ENCODE measurements around the gene PRR23E.

DNA sequence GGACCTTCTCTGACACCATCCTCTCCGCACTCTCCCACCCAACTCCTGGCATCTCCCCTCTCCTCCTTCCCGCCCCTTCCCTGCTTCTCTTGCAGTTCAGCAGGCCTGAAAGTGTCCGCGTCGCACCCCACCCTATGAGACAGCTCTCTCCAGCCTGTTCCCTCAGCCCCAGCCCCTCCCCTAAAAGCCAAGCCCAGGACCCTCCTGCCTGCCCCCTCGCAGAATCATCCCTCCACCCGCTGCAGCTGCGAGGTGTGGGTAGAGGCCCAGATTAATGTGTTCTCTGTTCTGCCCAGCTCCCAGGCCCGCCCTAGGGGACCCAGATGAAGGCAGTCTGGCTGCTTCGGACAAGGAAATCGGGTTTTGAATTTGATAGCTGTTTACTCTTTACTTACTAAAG lies 410 bp downstream of the PRR23E start:
- no peak for TF ChIP-seq CTCF (IDR thresholded peaks at IDR 0.05; ENCODE audit: insufficient read depth, low read length)
- TF ChIP-seq, protein P1, sequence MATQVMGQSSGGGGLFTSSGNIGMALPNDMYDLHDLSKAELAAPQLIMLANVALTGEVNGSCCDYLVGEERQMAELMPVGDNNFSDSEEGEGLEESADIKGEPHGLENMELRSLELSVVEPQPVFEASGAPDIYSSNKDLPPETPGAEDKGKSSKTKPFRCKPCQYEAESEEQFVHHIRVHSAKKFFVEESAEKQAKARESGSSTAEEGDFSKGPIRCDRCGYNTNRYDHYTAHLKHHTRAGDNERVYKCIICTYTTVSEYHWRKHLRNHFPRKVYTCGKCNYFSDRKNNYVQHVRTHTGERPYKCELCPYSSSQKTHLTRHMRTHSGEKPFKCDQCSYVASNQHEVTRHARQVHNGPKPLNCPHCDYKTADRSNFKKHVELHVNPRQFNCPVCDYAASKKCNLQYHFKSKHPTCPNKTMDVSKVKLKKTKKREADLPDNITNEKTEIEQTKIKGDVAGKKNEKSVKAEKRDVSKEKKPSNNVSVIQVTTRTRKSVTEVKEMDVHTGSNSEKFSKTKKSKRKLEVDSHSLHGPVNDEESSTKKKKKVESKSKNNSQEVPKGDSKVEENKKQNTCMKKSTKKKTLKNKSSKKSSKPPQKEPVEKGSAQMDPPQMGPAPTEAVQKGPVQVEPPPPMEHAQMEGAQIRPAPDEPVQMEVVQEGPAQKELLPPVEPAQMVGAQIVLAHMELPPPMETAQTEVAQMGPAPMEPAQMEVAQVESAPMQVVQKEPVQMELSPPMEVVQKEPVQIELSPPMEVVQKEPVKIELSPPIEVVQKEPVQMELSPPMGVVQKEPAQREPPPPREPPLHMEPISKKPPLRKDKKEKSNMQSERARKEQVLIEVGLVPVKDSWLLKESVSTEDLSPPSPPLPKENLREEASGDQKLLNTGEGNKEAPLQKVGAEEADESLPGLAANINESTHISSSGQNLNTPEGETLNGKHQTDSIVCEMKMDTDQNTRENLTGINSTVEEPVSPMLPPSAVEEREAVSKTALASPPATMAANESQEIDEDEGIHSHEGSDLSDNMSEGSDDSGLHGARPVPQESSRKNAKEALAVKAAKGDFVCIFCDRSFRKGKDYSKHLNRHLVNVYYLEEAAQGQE (IDR thresholded peaks at IDR 0.05; ENCODE audit: insufficient replicate concordance, low read depth), result no peak
